Activated CD8-positive, alpha-beta memory T cell treated with anti-CD3 and anti-CD28 coated beads, Interleukin-2, amount 10 ng/mL, durations not matched to agents 7 days and 5 days (primary cell): Measurements from ENCODE around the gene KDM6B. TPM values are rescaled to one million over a fixed set of nuclear protein-coding genes. Genes with fewer than 3 reads are reported as not detected.
"Not testable (repeated sequence)": the region's sequence is repeated elsewhere in the genome, so short reads cannot be mapped to it uniquely, and the experiment has no call there.

ENCODE experiments used
- ATAC-seq: fragments of 150-1000 bp; cut with Tn5 transposase; one replicate; pipeline ENCODE4 v1.10.0; 2021; ENCODE audit warnings: moderate library complexity
- CTCF ChIA-PET: fragments of 350-600 bp; sonication (Branson Sonifier 250); formaldehyde crosslinking; loops from one replicate; lab custom pipeline; 2021; ENCODE audit warnings: antibody characterized with exemption; lab: Charles Lee
- DNase-seq: peaks from one replicate; pipeline ENCODE4 v3.0.0-alpha.2; 2020
- H3K27ac Mint-ChIP-seq: one replicate; pipeline ENCODE4 v1.8.0; 2021; ENCODE audit warnings: mild to moderate bottlenecking, mixed read lengths
- H3K27me3 Mint-ChIP-seq: one replicate; pipeline ENCODE4 v1.8.0; 2021; ENCODE audit warnings: mixed read lengths
- H3K36me3 Mint-ChIP-seq: one replicate; pipeline ENCODE4 v1.8.0; 2021; ENCODE audit warnings: mild to moderate bottlenecking, mixed read lengths
- H3K4me1 Mint-ChIP-seq: one replicate; pipeline ENCODE4 v1.8.0; 2021; ENCODE audit warnings: mixed read lengths
- H3K4me3 Mint-ChIP-seq: one replicate; pipeline ENCODE4 v1.8.0; 2021; ENCODE audit warnings: mild to moderate bottlenecking, moderate library complexity, mixed read lengths
- H3K9me3 Mint-ChIP-seq: one replicate; pipeline ENCODE4 v1.8.0; 2022; ENCODE audit warnings: low read depth, mixed read lengths
- total RNA-seq, 2 experiments: library from RNA; stranded (reverse); gene quantifications; one replicate each; pipeline ENCODE4 v1.2.3, GENCODE V29; 2021

KDM6B gene
- total RNA-seq, 2 experiments from 2014 or later: 15.5 to 31.9 TPM

- CTCF ChIA-PET, H3K4me3 Mint-ChIP-seq, H3K36me3 Mint-ChIP-seq, H3K9me3 Mint-ChIP-seq, DNase-seq, ATAC-seq, H3K27ac Mint-ChIP-seq, H3K4me1 Mint-ChIP-seq: not testable (repeated sequence)
- peaks cover 19% of the 10 kb centered on the region for H3K27me3 Mint-ChIP-seq
Observed at GRCh38 chr17:7809791-7810343, 24.1 kb upstream of the KDM6B start.

- no peaks in the 10 kb centered on the region for H3K4me1 Mint-ChIP-seq
- no peak overlapping the region for H3K4me3 Mint-ChIP-seq
- CTCF ChIA-PET: no interaction called here
- DNase-seq (no peak), ATAC-seq (no peak)
- no peak overlapping the region for H3K27ac Mint-ChIP-seq
- H3K36me3 Mint-ChIP-seq: no peaks in the 10 kb centered on the region
- H3K9me3 Mint-ChIP-seq: no peaks in the 10 kb centered on the region
- H3K27me3 Mint-ChIP-seq: peaks cover 15% of the 10 kb centered on the region
Observed at GRCh38 chr17:7811251-7811650, 22.8 kb upstream of the KDM6B start.

- H3K27me3 Mint-ChIP-seq: peaks cover 2% of the 10 kb centered on the region
- H3K4me3 Mint-ChIP-seq: no peak overlapping the region
- no peak for DNase-seq
- no peaks in the 10 kb centered on the region for H3K4me1 Mint-ChIP-seq
- CTCF ChIA-PET: interaction anchor here (2.6 kb wide), 1 partner anchor 20 kb away, joined by 8 read pairs; no protein-coding TSS in a partner anchor
- no peaks in the 10 kb centered on the region for H3K9me3 Mint-ChIP-seq
- no peaks in the 10 kb centered on the region for H3K36me3 Mint-ChIP-seq
- ATAC-seq: no peak
- H3K27ac Mint-ChIP-seq: no peak overlapping the region
Observed at GRCh38 chr17:7814969-7815368, 19.0 kb upstream of the KDM6B start.

- H3K9me3 Mint-ChIP-seq: no peaks in the 10 kb centered on the region
- ATAC-seq (no peak), DNase-seq (no peak)
- no peaks in the 10 kb centered on the region for H3K27me3 Mint-ChIP-seq
- H3K36me3 Mint-ChIP-seq: no peaks in the 10 kb centered on the region
- H3K4me3 Mint-ChIP-seq: no peak overlapping the region
- no peak overlapping the region for H3K27ac Mint-ChIP-seq
- CTCF ChIA-PET: interaction anchor here (0.9 to 2.6 kb wide), 6 partner anchors 9 to 239 kb away, joined by 3 to 8 read pairs (median 4); partner anchors contain the start of gene ATP1B2
- H3K4me1 Mint-ChIP-seq: no peaks in the 10 kb centered on the region
Observed at GRCh38 chr17:7816926-7817642, 16.9 kb upstream of the KDM6B start.

GRCh38 chr17:7817643-7817964 lies 16.4 kb upstream of the KDM6B start:
- CTCF ChIA-PET: interaction anchor here (0.9 to 2.2 kb wide), 2 partner anchors 39 to 167 kb away, joined by 3 to 7 read pairs; partner anchors contain the start of genes ATP1B2 and NAA38
- Mint-ChIP-seq H3K4me1 (no peaks in the 10 kb centered on the region), H3K4me3 (no peak overlapping the region), H3K27ac (no peak overlapping the region), H3K9me3 (no peaks in the 10 kb centered on the region), H3K27me3 (peaks cover 3% of the 10 kb centered on the region), H3K36me3 (no peaks in the 10 kb centered on the region)
- DNase-seq (no peak), ATAC-seq (no peak)

- Mint-ChIP-seq H3K27ac (no peak overlapping the region), H3K4me1 (no peaks in the 10 kb centered on the region), H3K36me3 (no peaks in the 10 kb centered on the region), H3K27me3 (peaks cover 3% of the 10 kb centered on the region), H3K4me3 (no peak overlapping the region), H3K9me3 (no peaks in the 10 kb centered on the region)
- DNase-seq: no peak
- ATAC-seq: no peak
- CTCF ChIA-PET: interaction anchor here (1.2 to 2.2 kb wide), 3 partner anchors 14 to 172 kb away, joined by 3 to 7 read pairs (median 7); partner anchors contain the start of gene NAA38
Observed at GRCh38 chr17:7818026-7818425, 16.0 kb upstream of the KDM6B start.

GRCh38 chr17:7818746-7819645 lies 15.0 kb upstream of the KDM6B start:
- H3K4me1 Mint-ChIP-seq: no peaks in the 10 kb centered on the region
- ATAC-seq (no peak), DNase-seq (no peak)
- no peak overlapping the region for H3K4me3 Mint-ChIP-seq
- no peaks in the 10 kb centered on the region for H3K9me3 Mint-ChIP-seq
- CTCF ChIA-PET: interaction anchor here (0.8 to 2.2 kb wide), 5 partner anchors 13 to 224 kb away, joined by 3 to 7 read pairs (median 3); partner anchors contain the start of gene NAA38
- H3K36me3 Mint-ChIP-seq: no peaks in the 10 kb centered on the region
- H3K27me3 Mint-ChIP-seq: peaks cover 3% of the 10 kb centered on the region
- no peak overlapping the region for H3K27ac Mint-ChIP-seq

GRCh38 chr17:7820231-7820630 lies 13.8 kb upstream of the KDM6B start:
- H3K27me3 Mint-ChIP-seq: peaks cover 4% of the 10 kb centered on the region
- DNase-seq (no peak), ATAC-seq (no peak)
- no peaks in the 10 kb centered on the region for H3K36me3 Mint-ChIP-seq
- CTCF ChIA-PET: interaction anchor here (1.5 to 1.8 kb wide), 2 partner anchors 25 to 237 kb away, joined by 4 read pairs; no protein-coding TSS in a partner anchor
- no peaks in the 10 kb centered on the region for H3K9me3 Mint-ChIP-seq
- H3K4me1 Mint-ChIP-seq: no peaks in the 10 kb centered on the region
- no peak overlapping the region for H3K4me3 Mint-ChIP-seq
- H3K27ac Mint-ChIP-seq: no peak overlapping the region

GRCh38 chr17:7822126-7822525 lies 11.9 kb upstream of the KDM6B start:
- no peaks in the 10 kb centered on the region for H3K36me3 Mint-ChIP-seq
- H3K9me3 Mint-ChIP-seq: no peaks in the 10 kb centered on the region
- no peaks in the 10 kb centered on the region for H3K4me1 Mint-ChIP-seq
- CTCF ChIA-PET: interaction anchor here (0.7 to 2.0 kb wide), 11 partner anchors 10 to 252 kb away, joined by 3 to 10 read pairs (median 5); partner anchors contain the start of genes CYB5D1 and NAA38
- H3K27ac Mint-ChIP-seq: no peak overlapping the region
- ATAC-seq: no peak
- no peak overlapping the region for H3K4me3 Mint-ChIP-seq
- DNase-seq: no peak
- H3K27me3 Mint-ChIP-seq: peaks cover 11% of the 10 kb centered on the region

- no peak for ATAC-seq
- no peak for DNase-seq
- Mint-ChIP-seq H3K9me3 (no peaks in the 10 kb centered on the region), H3K27ac (no peak overlapping the region), H3K4me1 (no peaks in the 10 kb centered on the region), H3K36me3 (no peaks in the 10 kb centered on the region), H3K4me3 (no peak overlapping the region), H3K27me3 (peaks cover 19% of the 10 kb centered on the region)
- CTCF ChIA-PET: interaction anchor here (0.6 to 2.2 kb wide), 12 partner anchors 10 to 234 kb away, joined by 3 to 10 read pairs (median 4); partner anchors contain the start of genes CYB5D1, KDM6B, NAA38 and SHBG
Observed at GRCh38 chr17:7823581-7824001, 10.4 kb upstream of the KDM6B start.

GRCh38 chr17:7824021-7824924 lies 9.7 kb upstream of the KDM6B start:
- no peaks in the 10 kb centered on the region for H3K4me1 Mint-ChIP-seq
- CTCF ChIA-PET: interaction anchor here (0.8 to 2.4 kb wide), 13 partner anchors 10 to 250 kb away, joined by 3 to 22 read pairs (median 5); partner anchors contain the start of gene KDM6B
- ATAC-seq (no peak), DNase-seq (no peak)
- H3K27ac Mint-ChIP-seq: no peak overlapping the region
- H3K4me3 Mint-ChIP-seq: no peak overlapping the region
- no peaks in the 10 kb centered on the region for H3K36me3 Mint-ChIP-seq
- H3K27me3 Mint-ChIP-seq: peaks cover 21% of the 10 kb centered on the region
- H3K9me3 Mint-ChIP-seq: no peaks in the 10 kb centered on the region
